Colonic mucosa (tissue), 4 donors: Measurements from ENCODE around the gene WDR64. TPM values are rescaled to one million over a fixed set of nuclear protein-coding genes. Genes with fewer than 3 reads are reported as not detected.
A peak's percentile ranks its signal among the peaks of the same experiment; 100 is the strongest.

Source experiments
- DNase-seq: peaks from one replicate; pipeline ENCODE4 v3.0.0-alpha.2; 2020
- H3K27ac ChIP-seq: fragments of 200-600 bp; one replicate; pipeline ENCODE4 v1.8.0; 2021
- H3K27me3 ChIP-seq: fragments of 200-600 bp; one replicate; pipeline ENCODE4 v1.8.0; 2021
- H3K36me3 ChIP-seq: fragments of 200-600 bp; one replicate; pipeline ENCODE4 v1.8.0; 2021
- H3K4me1 ChIP-seq: fragments of 200-600 bp; one replicate; pipeline ENCODE4 v1.8.0; 2021; ENCODE audit warnings: mild to moderate bottlenecking
- H3K4me3 ChIP-seq: fragments of 200-600 bp; one replicate; pipeline ENCODE4 v1.8.0; 2021
- H3K9ac ChIP-seq, 2 donors: one replicate each; pipeline ENCODE4 v1.7.0; 2013; ENCODE audit warnings: control low read depth in 2 of 2, low read depth in 2 of 2, low read length in 2 of 2
- H3K9me3 ChIP-seq: fragments of 200-600 bp; one replicate; pipeline ENCODE4 v1.8.0; 2021
- CTCF ChIP-seq: fragments of 200-600 bp; IDR thresholded peaks from one replicate; pipeline ENCODE4 v1.8.0; 2022; ENCODE audit warnings: antibody characterized with exemption, mild to moderate bottlenecking
- intact Hi-C: fragments of 100-400 bp; cut with DNase I; formaldehyde crosslinking; loops from one replicate; pipeline ENCODE4 v1.14.1; 2022
- total RNA-seq, 2 donors: library from RNA; stranded (reverse); fragmentation: NEBNext Ultra II Directional in 1 of 2; extraction: Animal tissue kit (Norgen Biotek cat#: 25700) in 1 of 2; gene quantifications; one replicate each; pipeline ENCODE4 v1.2.1, GENCODE V29; 2021
- donor health status: healthy.
- donor health status: DM: no; HTN: no; CAD: no.
- donor health status: DM: no; HTN: no; CAD: no.

WDR64 gene
- total RNA-seq, 2 donors from 2014 or later = not detected

- Histone ChIP-seq H3K27ac (peak overlapping the region; percentile 3), H3K4me3 (peak overlapping the region; percentile 33), H3K9ac (peak overlapping the region in 1 of 2 donors; percentile 62), H3K27me3 (no peaks in the 10 kb centered on the region), H3K9me3 (no peaks in the 10 kb centered on the region), H3K36me3 (no peaks in the 10 kb centered on the region), H3K4me1 (no peaks in the 10 kb centered on the region)
- TF ChIP-seq CTCF = no peak
- DNase-seq = peak; percentile 25
- intact Hi-C loops = no loop called here
Measured at GRCh38 chr1:241640867-241641622, 11.0 kb upstream of the WDR64 start.

- H3K36me3 ChIP-seq = no peaks in the 10 kb centered on the region
- DNase-seq = no peak
- H3K4me1 ChIP-seq = no peaks in the 10 kb centered on the region
- TF ChIP-seq CTCF = no peak
- H3K9ac ChIP-seq = no peak overlapping the region
- peak overlapping the region; percentile 3 for H3K27ac ChIP-seq
- no peaks in the 10 kb centered on the region for H3K9me3 ChIP-seq
- intact Hi-C loops = no loop called here
- no peaks in the 10 kb centered on the region for H3K27me3 ChIP-seq
- no peak overlapping the region for H3K4me3 ChIP-seq
Measured at GRCh38 chr1:241641773-241642592, 10.1 kb upstream of the WDR64 start.

- intact Hi-C loops = no loop called here
- Histone ChIP-seq H3K4me3 (no peak overlapping the region), H3K9ac (no peak overlapping the region), H3K9me3 (no peaks in the 10 kb centered on the region), H3K27ac (peak overlapping the region; percentile 3), H3K36me3 (no peaks in the 10 kb centered on the region), H3K27me3 (no peaks in the 10 kb centered on the region), H3K4me1 (no peaks in the 10 kb centered on the region)
- no peak for TF ChIP-seq CTCF
- DNase-seq = no peak
Measured at GRCh38 chr1:241642593-241642944, 9.5 kb upstream of the WDR64 start.

- no peak overlapping the region for H3K9ac ChIP-seq
- H3K36me3 ChIP-seq = no peaks in the 10 kb centered on the region
- H3K27me3 ChIP-seq = no peaks in the 10 kb centered on the region
- H3K4me1 ChIP-seq = no peaks in the 10 kb centered on the region
- DNase-seq = no peak
- no peak for TF ChIP-seq CTCF
- intact Hi-C loops = no loop called here
- no peak overlapping the region for H3K4me3 ChIP-seq
- H3K27ac ChIP-seq = no peak overlapping the region
- H3K9me3 ChIP-seq = no peaks in the 10 kb centered on the region
Measured at GRCh38 chr1:241644259-241644658, 7.8 kb upstream of the WDR64 start.

- Histone ChIP-seq H3K9me3 (no peaks in the 10 kb centered on the region), H3K27ac (no peak overlapping the region), H3K9ac (no peak overlapping the region), H3K4me3 (no peak overlapping the region), H3K27me3 (no peaks in the 10 kb centered on the region), H3K4me1 (no peaks in the 10 kb centered on the region), H3K36me3 (no peaks in the 10 kb centered on the region)
- no peak for DNase-seq
- no peak for TF ChIP-seq CTCF
- intact Hi-C loops = no loop called here
Measured at GRCh38 chr1:241645199-241645598, 6.9 kb upstream of the WDR64 start.
